ENCODE results near the gene PEX7.
"Not testable (repeated sequence)": the region's sequence is repeated elsewhere in the genome, so short reads cannot be mapped to it uniquely, and the experiment has no call there.

Gene PEX7

GRCh38 chr6:136864676-136865075, 42.3 kb downstream of the PEX7 start:
- H3K27me3 ChIP-seq (ENCODE audit: control insufficient read depth, insufficient read depth, low read length, poor library complexity, severe bottlenecking), result no peaks in the 10 kb centered on the region
- H3K27ac ChIP-seq (ENCODE audit: insufficient read depth, low read depth, low read length, poor library complexity, severe bottlenecking), result no peak overlapping the region
- H3K4me3 ChIP-seq (ENCODE audit: insufficient read depth, low read depth, low read length), result no peak overlapping the region
- H3K36me3 ChIP-seq (ENCODE audit: control insufficient read depth, insufficient read depth, low read length), result no peaks in the 10 kb centered on the region
- no peaks in the 10 kb centered on the region for H3K4me1 ChIP-seq (ENCODE audit: control insufficient read depth, insufficient read depth, low read length)
- no peaks in the 10 kb centered on the region for H3K9me3 ChIP-seq (ENCODE audit: control insufficient read depth, low read length)
- WGBS, 2 experiments, result 92 to 96% methylated on average over 4 of the region's 4 CpGs

- Histone ChIP-seq H3K27me3 (ENCODE audit: control insufficient read depth, insufficient read depth, low read length, poor library complexity, severe bottlenecking) (no peaks in the 10 kb centered on the region), H3K4me1 (ENCODE audit: control insufficient read depth, insufficient read depth, low read length) (no peaks in the 10 kb centered on the region), H3K4me3 (ENCODE audit: insufficient read depth, low read depth, low read length) (no peak overlapping the region), H3K27ac (ENCODE audit: insufficient read depth, low read depth, low read length, poor library complexity, severe bottlenecking) (no peak overlapping the region), H3K9me3 (ENCODE audit: control insufficient read depth, low read length) (no peaks in the 10 kb centered on the region), H3K36me3 (ENCODE audit: control insufficient read depth, insufficient read depth, low read length) (no peaks in the 10 kb centered on the region)
- WGBS, 2 experiments, result 91 to 94% methylated on average over 3 to 4 of the region's 4 CpGs
Measured at GRCh38 chr6:136866872-136867416, 44.6 kb downstream of the PEX7 start.

GRCh38 chr6:136869451-136869850, 47.1 kb downstream of the PEX7 start:
- peaks cover 3% of the 10 kb centered on the region for H3K9me3 ChIP-seq (ENCODE audit: control insufficient read depth, low read length)

GRCh38 chr6:136873748-136874147, 51.4 kb downstream of the PEX7 start:
- 88 to 93% methylated on average over 2 to 3 of the region's 3 CpGs for WGBS, 2 experiments
- no peaks in the 10 kb centered on the region for H3K27me3 ChIP-seq (ENCODE audit: control insufficient read depth, insufficient read depth, low read length, poor library complexity, severe bottlenecking)
- no peaks in the 10 kb centered on the region for H3K4me1 ChIP-seq (ENCODE audit: control insufficient read depth, insufficient read depth, low read length)
- H3K9me3 ChIP-seq (ENCODE audit: control insufficient read depth, low read length), result peaks cover 3% of the 10 kb centered on the region
- H3K36me3 ChIP-seq (ENCODE audit: control insufficient read depth, insufficient read depth, low read length), result peaks cover 9% of the 10 kb centered on the region
- H3K4me3 ChIP-seq (ENCODE audit: insufficient read depth, low read depth, low read length), result no peak overlapping the region
- no peak overlapping the region for H3K27ac ChIP-seq (ENCODE audit: insufficient read depth, low read depth, low read length, poor library complexity, severe bottlenecking)

More at GRCh38 chr6:136869451-136869850, 47.1 kb downstream of the PEX7 start:
- Histone ChIP-seq H3K4me3 (ENCODE audit: insufficient read depth, low read depth, low read length) (no peak overlapping the region), H3K27ac (ENCODE audit: insufficient read depth, low read depth, low read length, poor library complexity, severe bottlenecking) (no peak overlapping the region), H3K4me1 (ENCODE audit: control insufficient read depth, insufficient read depth, low read length) (no peaks in the 10 kb centered on the region), H3K27me3 (ENCODE audit: control insufficient read depth, insufficient read depth, low read length, poor library complexity, severe bottlenecking) (no peaks in the 10 kb centered on the region), H3K36me3 (ENCODE audit: control insufficient read depth, insufficient read depth, low read length) (peaks cover 9% of the 10 kb centered on the region)
- WGBS, 2 experiments, result 82 to 83% methylated on average over 2 of the region's 2 CpGs

GRCh38 chr6:136876469-136876868, 54.1 kb downstream of the PEX7 start:
- H3K9me3 ChIP-seq (ENCODE audit: control insufficient read depth, low read length); H3K36me3 ChIP-seq (ENCODE audit: control insufficient read depth, insufficient read depth, low read length); H3K27me3 ChIP-seq (ENCODE audit: control insufficient read depth, insufficient read depth, low read length, poor library complexity, severe bottlenecking); H3K4me3 ChIP-seq (ENCODE audit: insufficient read depth, low read depth, low read length); H3K4me1 ChIP-seq (ENCODE audit: control insufficient read depth, insufficient read depth, low read length); H3K27ac ChIP-seq (ENCODE audit: insufficient read depth, low read depth, low read length, poor library complexity, severe bottlenecking): not testable (repeated sequence)
- WGBS, 2 experiments, result 85 to 97% methylated on average over 4 of the region's 4 CpGs

- Histone ChIP-seq H3K9me3 (ENCODE audit: control insufficient read depth, low read length) (no peaks in the 10 kb centered on the region), H3K4me3 (ENCODE audit: insufficient read depth, low read depth, low read length) (no peak overlapping the region), H3K36me3 (ENCODE audit: control insufficient read depth, insufficient read depth, low read length) (no peaks in the 10 kb centered on the region), H3K4me1 (ENCODE audit: control insufficient read depth, insufficient read depth, low read length) (no peaks in the 10 kb centered on the region), H3K27me3 (ENCODE audit: control insufficient read depth, insufficient read depth, low read length, poor library complexity, severe bottlenecking) (no peaks in the 10 kb centered on the region), H3K27ac (ENCODE audit: insufficient read depth, low read depth, low read length, poor library complexity, severe bottlenecking) (no peak overlapping the region)
- 60 to 81% methylated on average over 2 to 4 of the region's 4 CpGs for WGBS, 2 experiments
Measured at GRCh38 chr6:136880748-136881460, 58.5 kb downstream of the PEX7 start.

GRCh38 chr6:136886091-136886490, 63.7 kb downstream of the PEX7 start:
- H3K36me3 ChIP-seq (ENCODE audit: control insufficient read depth, insufficient read depth, low read length), result no peaks in the 10 kb centered on the region
- H3K27ac ChIP-seq (ENCODE audit: insufficient read depth, low read depth, low read length, poor library complexity, severe bottlenecking), result no peak overlapping the region
- H3K27me3 ChIP-seq (ENCODE audit: control insufficient read depth, insufficient read depth, low read length, poor library complexity, severe bottlenecking), result no peaks in the 10 kb centered on the region
- H3K4me1 ChIP-seq (ENCODE audit: control insufficient read depth, insufficient read depth, low read length), result no peaks in the 10 kb centered on the region
- 88 to 100% methylated on average over 3 of the region's 3 CpGs for WGBS, 2 experiments
- no peak overlapping the region for H3K4me3 ChIP-seq (ENCODE audit: insufficient read depth, low read depth, low read length)
- no peaks in the 10 kb centered on the region for H3K9me3 ChIP-seq (ENCODE audit: control insufficient read depth, low read length)

GRCh38 chr6:136887953-136888352, 65.6 kb downstream of the PEX7 start:
- no peak overlapping the region for H3K27ac ChIP-seq (ENCODE audit: insufficient read depth, low read depth, low read length, poor library complexity, severe bottlenecking)
- 100% methylated on average over 1 of the region's 1 CpG; no CpG with 5 or more reads in 1 of the 2 experiments for WGBS, 2 experiments
- no peaks in the 10 kb centered on the region for H3K27me3 ChIP-seq (ENCODE audit: control insufficient read depth, insufficient read depth, low read length, poor library complexity, severe bottlenecking)
- no peak overlapping the region for H3K4me3 ChIP-seq (ENCODE audit: insufficient read depth, low read depth, low read length)
- no peaks in the 10 kb centered on the region for H3K9me3 ChIP-seq (ENCODE audit: control insufficient read depth, low read length)
- H3K36me3 ChIP-seq (ENCODE audit: control insufficient read depth, insufficient read depth, low read length), result no peaks in the 10 kb centered on the region
- H3K4me1 ChIP-seq (ENCODE audit: control insufficient read depth, insufficient read depth, low read length), result no peaks in the 10 kb centered on the region

GRCh38 chr6:136889271-136890193, 67.1 kb downstream of the PEX7 start:
- 95 to 99% methylated on average over 3 to 6 of the region's 6 CpGs for WGBS, 2 experiments
- Histone ChIP-seq H3K4me3 (ENCODE audit: insufficient read depth, low read depth, low read length) (no peak overlapping the region), H3K36me3 (ENCODE audit: control insufficient read depth, insufficient read depth, low read length) (no peaks in the 10 kb centered on the region), H3K27ac (ENCODE audit: insufficient read depth, low read depth, low read length, poor library complexity, severe bottlenecking) (no peak overlapping the region), H3K4me1 (ENCODE audit: control insufficient read depth, insufficient read depth, low read length) (no peaks in the 10 kb centered on the region), H3K27me3 (ENCODE audit: control insufficient read depth, insufficient read depth, low read length, poor library complexity, severe bottlenecking) (no peaks in the 10 kb centered on the region), H3K9me3 (ENCODE audit: control insufficient read depth, low read length) (no peaks in the 10 kb centered on the region)

GRCh38 chr6:136890194-136890839, 67.9 kb downstream of the PEX7 start:
- WGBS, 2 experiments, result 95 to 100% methylated on average over 2 to 3 of the region's 4 CpGs
- Histone ChIP-seq H3K4me1 (ENCODE audit: control insufficient read depth, insufficient read depth, low read length) (no peaks in the 10 kb centered on the region), H3K9me3 (ENCODE audit: control insufficient read depth, low read length) (no peaks in the 10 kb centered on the region), H3K27me3 (ENCODE audit: control insufficient read depth, insufficient read depth, low read length, poor library complexity, severe bottlenecking) (no peaks in the 10 kb centered on the region), H3K27ac (ENCODE audit: insufficient read depth, low read depth, low read length, poor library complexity, severe bottlenecking) (no peak overlapping the region), H3K36me3 (ENCODE audit: control insufficient read depth, insufficient read depth, low read length) (no peaks in the 10 kb centered on the region), H3K4me3 (ENCODE audit: insufficient read depth, low read depth, low read length) (no peak overlapping the region)

All from ectodermal cell (in vitro differentiated cells).